Thyroid gland (tissue), 4 donors: ENCODE results near the gene DIABLO.

Experiments used
- CTCF ChIP-seq, 6 experiments: fragments of 200-600 bp in 3 of 6; fragments of 450-650 bp in 3 of 6; sonication (generic) in 3 of 6; IDR thresholded peaks; one replicate each; pipeline ENCODE4 v1.5.1; 2016 to 2019; ENCODE audit warnings: antibody characterized with exemption in 6 of 6, mild to moderate bottlenecking in 2 of 6, inconsistent platforms in 1 of 6, moderate library complexity in 1 of 6
- POLR2A ChIP-seq, 2 donors: fragments of 450-650 bp; IDR thresholded peaks; one replicate each; pipeline ENCODE4 v1.6.1; 2017; ENCODE audit warnings: antibody characterized with exemption in 2 of 2, mild to moderate bottlenecking in 2 of 2, moderate library complexity in 1 of 2

DNA sequence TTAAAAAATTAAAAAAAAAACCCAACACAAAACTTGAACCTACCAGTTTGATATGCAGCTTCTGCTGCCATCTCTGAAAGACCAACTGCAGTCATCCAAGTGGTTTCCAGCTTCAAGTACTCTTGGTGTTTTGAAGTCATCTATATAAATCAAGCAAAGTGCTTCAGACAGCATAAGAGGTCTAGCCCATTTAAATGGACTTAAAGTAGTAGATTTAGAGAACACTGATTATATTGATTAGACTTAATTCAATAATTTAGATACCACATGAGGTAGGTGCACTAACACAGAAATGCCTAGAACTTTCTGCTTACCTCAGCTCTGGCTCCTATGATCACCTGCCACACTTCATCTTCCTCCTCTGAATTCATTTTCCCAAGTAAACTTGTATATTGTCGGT is 9.4 kb downstream of the DIABLO start:
- no peak for TF ChIP-seq CTCF (IDR thresholded peaks at IDR 0.05)
- TF ChIP-seq POLR2A (IDR thresholded peaks at IDR 0.05): no peak
